HepG2 (cell line): ENCODE measurements around the gene OMA1. TPM values are rescaled to one million over a fixed set of nuclear protein-coding genes. Genes with fewer than 3 reads are reported as not detected.

ENCODE experiments used
- CSRNP1 ChIP-seq: sonication (generic); formaldehyde crosslinking; IDR thresholded peaks from 2 replicates; pipeline ENCODE4 v1.8.1; 2023; ENCODE audit warnings: mild to moderate bottlenecking, missing genetic modification reagents
- FOSL2 ChIP-seq: sonication (generic); formaldehyde crosslinking; IDR thresholded peaks from 2 replicates; pipeline ENCODE4 v1.4.0; 2020; ENCODE audit warnings: missing genetic modification reagents
- HNF4G ChIP-seq, 2 experiments: sonication (generic) in 1 of 2; formaldehyde crosslinking in 1 of 2; IDR thresholded peaks; 2 replicates each; pipeline versions ENCODE4 v1.4.0 to v1.6.1; 2011 to 2020; ENCODE audit warnings: borderline replicate concordance in 2 of 2, low read depth in 2 of 2, mild to moderate bottlenecking in 2 of 2, low read length in 1 of 2, missing genetic modification reagents in 1 of 2, moderate library complexity in 1 of 2
- HOXA7 ChIP-seq: sonication (generic); formaldehyde crosslinking; IDR thresholded peaks from 2 replicates; pipeline ENCODE4 v1.8.1; 2022; ENCODE audit warnings: mild to moderate bottlenecking, missing genetic modification reagents, moderate library complexity
- KDM6A ChIP-seq: IDR thresholded peaks from 2 replicates; pipeline ENCODE4 v1.6.1; 2016; ENCODE audit warnings: low read depth
- KLF12 ChIP-seq: sonication (generic); formaldehyde crosslinking; IDR thresholded peaks from 2 replicates; pipeline ENCODE4 v1.4.0; 2020; ENCODE audit warnings: missing genetic modification reagents, borderline replicate concordance
- NR0B2 ChIP-seq: sonication (generic); formaldehyde crosslinking; IDR thresholded peaks from 2 replicates; pipeline ENCODE4 v1.4.0; 2020; ENCODE audit warnings: mild to moderate bottlenecking, missing genetic modification reagents
- NR2F6 ChIP-seq, 2 experiments: IDR thresholded peaks; 2 replicates each; pipeline ENCODE4 v1.6.1; 2016; ENCODE audit warnings: antibody characterized with exemption in 1 of 2, mild to moderate bottlenecking in 1 of 2
- POLR2G ChIP-seq: fragments of 200-400 bp; formaldehyde crosslinking; IDR thresholded peaks from 2 replicates; pipeline ENCODE4 v1.6.1; 2018; ENCODE audit warnings: mild to moderate bottlenecking, low read depth, low read length, moderate library complexity
- RXRA ChIP-seq: sonication (generic); formaldehyde crosslinking; IDR thresholded peaks from 2 replicates; pipeline ENCODE4 v1.5.1; 2020; ENCODE audit warnings: missing genetic modification reagents
- SP5 ChIP-seq: IDR thresholded peaks from 2 replicates; pipeline ENCODE4 v1.6.1; 2016; ENCODE audit warnings: low read depth, borderline replicate concordance
- U2AF1 ChIP-seq: fragments of 200-400 bp; formaldehyde crosslinking; optimal IDR thresholded peaks from 2 replicates; pipeline ENCODE3; 2017; ENCODE audit warnings: mild to moderate bottlenecking, low read depth, low read length
- ZNF530 ChIP-seq: sonication (generic); formaldehyde crosslinking; IDR thresholded peaks from 2 replicates; pipeline ENCODE4 v1.5.0; 2020; ENCODE audit warnings: low read depth, mild to moderate bottlenecking, missing genetic modification reagents
- ZSCAN9 ChIP-seq: IDR thresholded peaks from 2 replicates; pipeline ENCODE4 v1.6.1; 2016; ENCODE audit warnings: borderline replicate concordance
- polyA plus RNA-seq, 8 experiments: library from polyadenylated mRNA; depleted of rRNA in 3 of 8; stranded (reverse) in 7 of 8; unstranded in 1 of 8; fragments of >200 nt; fragmentation: Illumina TruSeq in 4 of 8; extraction: Trizol in 4 of 8; gene quantifications; 2 replicates each; pipeline versions ENCODE4 v1.2.1 to v1.2.3, GENCODE V29; 2011 to 2016; ENCODE audit warnings: low read depth in 4 of 8, missing spikeins in 1 of 8, mixed read lengths in 1 of 8; ENCODE audit not compliant: insufficient read depth in 1 of 8
- total RNA-seq, 5 experiments: library from RNA; depleted of rRNA; stranded (reverse); fragments of >200 nt; fragmentation: Illumina TruSeq; extraction: Trizol; gene quantifications; 2 replicates each; pipeline ENCODE4 v1.2.3, GENCODE V29; 2016; ENCODE audit warnings: low read depth in 1 of 5
- TF ChIP-seq, protein P1 (sequence below): sonication (generic); formaldehyde crosslinking; IDR thresholded peaks from 2 replicates; pipeline ENCODE4 v1.4.0; 2020; ENCODE audit warnings: missing genetic modification reagents, borderline replicate concordance

Gene OMA1
- total and polyA plus RNA-seq, 2 of the 13 experiments (the other 11 are each of a cell fraction or from before 2014, with no cell fraction given), result 7.0 to 26.9 TPM

DNA sequence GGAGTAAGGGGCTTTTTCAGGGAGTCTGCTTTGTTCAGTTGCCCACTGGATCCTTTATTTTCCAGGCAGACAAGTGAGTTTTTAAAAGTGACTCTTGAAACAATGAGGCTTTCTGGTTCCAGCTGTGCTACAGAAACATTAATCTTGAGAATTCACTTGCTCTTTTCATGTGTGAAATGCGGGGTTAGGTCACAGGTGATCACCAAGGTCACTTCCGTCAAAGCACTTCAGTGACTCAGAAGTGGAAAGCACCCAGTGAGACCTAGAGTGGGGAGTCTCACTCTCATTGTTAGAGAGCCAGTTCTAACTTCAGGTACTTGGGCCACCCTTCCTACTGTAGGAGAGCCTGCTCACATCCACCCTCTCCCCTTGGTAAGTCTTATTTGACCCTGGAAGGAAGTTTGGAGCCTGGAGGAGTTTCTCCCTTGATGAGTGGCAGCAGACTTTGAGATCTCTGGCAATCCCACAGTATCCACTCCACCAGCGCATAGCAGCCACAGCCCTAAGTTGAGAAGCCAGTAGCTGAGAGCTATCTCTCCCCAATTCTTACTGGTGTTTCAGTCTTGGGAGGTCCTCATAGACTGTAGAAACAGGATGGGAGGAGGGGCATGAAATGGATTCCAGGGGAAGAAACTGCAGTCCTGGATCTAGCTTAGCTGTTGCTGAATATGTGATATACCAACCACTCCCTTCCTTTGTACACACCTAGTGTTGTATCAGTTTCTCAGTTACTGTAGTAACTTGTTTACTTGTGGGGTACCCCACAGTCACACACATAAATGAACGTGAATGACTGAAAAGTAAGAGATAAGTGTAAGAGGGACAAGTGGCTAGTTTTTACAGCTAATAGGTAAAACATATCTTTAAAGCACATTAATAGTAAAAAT lies 27.4 kb upstream of the OMA1 start (continued):
- TF ChIP-seq ZSCAN9 (CRISPR knock-in tag) (no peak), RXRA (CRISPR knock-in tag) (no peak), FOSL2 (CRISPR knock-in tag) (peak; percentile 43; the same call in 1 of the 2 replicates), POLR2G (no peak), NR2F6 (IDR thresholded peaks at IDR 0.05) (no peak), NR2F6 (CRISPR knock-in tag; IDR thresholded peaks at IDR 0.05) (peak; percentile 45; the same call in 1 of the 2 replicates), U2AF1 (no peak), ZNF530 (no peak), NR0B2 (CRISPR knock-in tag) (no peak), KLF12 (no peak), HNF4G (IDR thresholded peaks at IDR 0.05; ENCODE audit: borderline replicate concordance, low read depth, low read length) (no peak), HNF4G (CRISPR knock-in tag; IDR thresholded peaks at IDR 0.05; ENCODE audit: borderline replicate concordance, low read depth) (no peak), SP5 (CRISPR knock-in tag) (no peak), KDM6A (CRISPR knock-in tag) (no peak), HOXA7 (CRISPR knock-in tag) (no peak), CSRNP1 (CRISPR knock-in tag) (no peak)
- TF ChIP-seq, protein P1, sequence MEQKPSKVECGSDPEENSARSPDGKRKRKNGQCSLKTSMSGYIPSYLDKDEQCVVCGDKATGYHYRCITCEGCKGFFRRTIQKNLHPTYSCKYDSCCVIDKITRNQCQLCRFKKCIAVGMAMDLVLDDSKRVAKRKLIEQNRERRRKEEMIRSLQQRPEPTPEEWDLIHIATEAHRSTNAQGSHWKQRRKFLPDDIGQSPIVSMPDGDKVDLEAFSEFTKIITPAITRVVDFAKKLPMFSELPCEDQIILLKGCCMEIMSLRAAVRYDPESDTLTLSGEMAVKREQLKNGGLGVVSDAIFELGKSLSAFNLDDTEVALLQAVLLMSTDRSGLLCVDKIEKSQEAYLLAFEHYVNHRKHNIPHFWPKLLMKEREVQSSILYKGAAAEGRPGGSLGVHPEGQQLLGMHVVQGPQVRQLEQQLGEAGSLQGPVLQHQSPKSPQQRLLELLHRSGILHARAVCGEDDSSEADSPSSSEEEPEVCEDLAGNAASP (CRISPR knock-in tag), result no peak
